ENCODE results near the gene PDE4D.

GRCh38 chr5:59838067-59838466, 55.5 kb downstream of the PDE4D start:
- TF ChIP-seq, protein P1, sequence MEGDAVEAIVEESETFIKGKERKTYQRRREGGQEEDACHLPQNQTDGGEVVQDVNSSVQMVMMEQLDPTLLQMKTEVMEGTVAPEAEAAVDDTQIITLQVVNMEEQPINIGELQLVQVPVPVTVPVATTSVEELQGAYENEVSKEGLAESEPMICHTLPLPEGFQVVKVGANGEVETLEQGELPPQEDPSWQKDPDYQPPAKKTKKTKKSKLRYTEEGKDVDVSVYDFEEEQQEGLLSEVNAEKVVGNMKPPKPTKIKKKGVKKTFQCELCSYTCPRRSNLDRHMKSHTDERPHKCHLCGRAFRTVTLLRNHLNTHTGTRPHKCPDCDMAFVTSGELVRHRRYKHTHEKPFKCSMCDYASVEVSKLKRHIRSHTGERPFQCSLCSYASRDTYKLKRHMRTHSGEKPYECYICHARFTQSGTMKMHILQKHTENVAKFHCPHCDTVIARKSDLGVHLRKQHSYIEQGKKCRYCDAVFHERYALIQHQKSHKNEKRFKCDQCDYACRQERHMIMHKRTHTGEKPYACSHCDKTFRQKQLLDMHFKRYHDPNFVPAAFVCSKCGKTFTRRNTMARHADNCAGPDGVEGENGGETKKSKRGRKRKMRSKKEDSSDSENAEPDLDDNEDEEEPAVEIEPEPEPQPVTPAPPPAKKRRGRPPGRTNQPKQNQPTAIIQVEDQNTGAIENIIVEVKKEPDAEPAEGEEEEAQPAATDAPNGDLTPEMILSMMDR (IDR thresholded peaks at IDR 0.05), result no peak
- TF ChIP-seq POLR2A (IDR thresholded peaks at IDR 0.05), result no peak
